Measurements from ENCODE around the gene PPBP.

PPBP gene

GRCh38 chr4:73947239-73947985, 40.6 kb downstream of the PPBP start:
- TF ChIP-seq, protein P1, sequence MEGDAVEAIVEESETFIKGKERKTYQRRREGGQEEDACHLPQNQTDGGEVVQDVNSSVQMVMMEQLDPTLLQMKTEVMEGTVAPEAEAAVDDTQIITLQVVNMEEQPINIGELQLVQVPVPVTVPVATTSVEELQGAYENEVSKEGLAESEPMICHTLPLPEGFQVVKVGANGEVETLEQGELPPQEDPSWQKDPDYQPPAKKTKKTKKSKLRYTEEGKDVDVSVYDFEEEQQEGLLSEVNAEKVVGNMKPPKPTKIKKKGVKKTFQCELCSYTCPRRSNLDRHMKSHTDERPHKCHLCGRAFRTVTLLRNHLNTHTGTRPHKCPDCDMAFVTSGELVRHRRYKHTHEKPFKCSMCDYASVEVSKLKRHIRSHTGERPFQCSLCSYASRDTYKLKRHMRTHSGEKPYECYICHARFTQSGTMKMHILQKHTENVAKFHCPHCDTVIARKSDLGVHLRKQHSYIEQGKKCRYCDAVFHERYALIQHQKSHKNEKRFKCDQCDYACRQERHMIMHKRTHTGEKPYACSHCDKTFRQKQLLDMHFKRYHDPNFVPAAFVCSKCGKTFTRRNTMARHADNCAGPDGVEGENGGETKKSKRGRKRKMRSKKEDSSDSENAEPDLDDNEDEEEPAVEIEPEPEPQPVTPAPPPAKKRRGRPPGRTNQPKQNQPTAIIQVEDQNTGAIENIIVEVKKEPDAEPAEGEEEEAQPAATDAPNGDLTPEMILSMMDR (IDR thresholded peaks at IDR 0.05; ENCODE audit: extremely low read depth, insufficient read depth, missing control alignments) = no peak
- in situ Hi-C loops (cut with MboI; ENCODE audit: low pct_unique_long_range_greater_than_20kb, low sequenced_read_pairs, unreplicated experiment) = no loop called here

DNA sequence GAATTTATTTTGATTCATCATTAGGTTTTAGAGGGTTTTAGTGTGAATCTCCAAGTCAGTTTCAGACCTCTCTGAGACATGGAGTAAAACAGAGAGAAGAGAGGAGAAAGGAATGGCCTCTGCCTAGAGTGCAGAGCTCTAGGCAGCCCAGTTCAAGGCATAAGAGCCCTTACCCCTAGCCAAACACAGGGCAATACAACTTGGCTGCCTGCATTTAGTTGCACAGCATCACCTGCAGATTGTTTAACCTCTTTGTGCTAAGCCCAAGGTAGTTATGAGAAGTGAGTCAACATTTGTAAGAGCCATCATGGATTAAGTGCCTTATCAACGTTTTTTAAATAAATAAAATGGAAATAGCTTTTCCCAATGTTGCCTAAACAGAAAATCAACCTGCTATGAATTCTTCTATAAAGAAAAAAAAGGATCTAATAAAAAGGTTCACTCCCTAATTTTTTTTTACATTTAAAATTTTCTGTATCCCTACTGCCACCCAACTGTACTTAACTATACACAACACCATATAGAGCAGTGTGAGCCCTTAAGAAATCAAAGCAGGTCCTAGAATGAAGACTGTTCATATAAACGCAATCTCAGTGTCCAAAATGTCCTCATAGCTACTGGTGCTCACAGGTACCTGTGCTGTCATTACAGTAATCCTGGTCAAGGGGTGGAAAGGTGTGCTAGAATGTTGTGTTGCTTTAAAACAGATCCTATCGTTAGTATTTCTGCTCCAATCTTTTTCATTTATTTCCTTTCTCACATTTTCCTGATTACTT, 42.1 kb downstream of the PPBP start:
- no peak for DNase-seq (ENCODE audit: low spot score)
- TF ChIP-seq, protein P1 (IDR thresholded peaks at IDR 0.05; ENCODE audit: extremely low read depth, insufficient read depth, missing control alignments) = no peak
- in situ Hi-C loops (cut with MboI; ENCODE audit: low pct_unique_long_range_greater_than_20kb, low sequenced_read_pairs, unreplicated experiment) = no loop called here

More at GRCh38 chr4:73947239-73947985, 40.6 kb downstream of the PPBP start:
- DNase-seq (ENCODE audit: low spot score) = no peak

- in situ Hi-C loops (cut with MboI; ENCODE audit: low pct_unique_long_range_greater_than_20kb, low sequenced_read_pairs, unreplicated experiment) = no loop called here
- TF ChIP-seq, protein P1 (IDR thresholded peaks at IDR 0.05; ENCODE audit: extremely low read depth, insufficient read depth, missing control alignments) = no peak
- no peak for DNase-seq (ENCODE audit: low spot score)
Measured at GRCh38 chr4:73945140-73945539, 42.9 kb downstream of the PPBP start.

- DNase-seq (ENCODE audit: low spot score) = no peak
- in situ Hi-C loops (cut with MboI; ENCODE audit: low pct_unique_long_range_greater_than_20kb, low sequenced_read_pairs, unreplicated experiment) = no loop called here
- TF ChIP-seq, protein P1 (IDR thresholded peaks at IDR 0.05; ENCODE audit: extremely low read depth, insufficient read depth, missing control alignments) = no peak
Measured at GRCh38 chr4:73944061-73944875, 43.7 kb downstream of the PPBP start.

DNA sequence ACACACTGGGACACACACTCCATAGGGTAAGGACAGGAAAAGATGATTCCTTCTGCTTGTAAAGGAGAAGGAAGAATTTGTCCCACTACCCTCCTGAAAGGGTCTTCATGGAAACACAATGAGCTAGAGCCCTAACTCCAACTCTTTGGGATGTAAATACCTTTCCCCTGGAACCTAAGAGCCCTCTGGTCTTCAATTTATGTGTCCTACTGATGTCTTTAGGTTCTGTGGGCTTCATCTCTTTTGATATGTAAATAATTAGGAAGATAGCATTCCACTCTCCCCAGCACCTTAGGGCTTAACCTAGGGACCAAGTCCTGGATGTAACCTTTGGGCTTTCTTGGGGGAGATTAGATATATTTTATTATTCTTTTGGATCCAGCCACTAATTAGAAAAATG, 44.4 kb downstream of the PPBP start:
- DNase-seq (ENCODE audit: low spot score) = no peak
- TF ChIP-seq, protein P1 (IDR thresholded peaks at IDR 0.05; ENCODE audit: extremely low read depth, insufficient read depth, missing control alignments) = no peak
- in situ Hi-C loops (cut with MboI; ENCODE audit: low pct_unique_long_range_greater_than_20kb, low sequenced_read_pairs, unreplicated experiment) = no loop called here

- TF ChIP-seq, protein P1 (IDR thresholded peaks at IDR 0.05; ENCODE audit: extremely low read depth, insufficient read depth, missing control alignments) = no peak
- no peak for DNase-seq (ENCODE audit: low spot score)
- in situ Hi-C loops (cut with MboI; ENCODE audit: low pct_unique_long_range_greater_than_20kb, low sequenced_read_pairs, unreplicated experiment) = no loop called here
Measured at GRCh38 chr4:73936969-73937368, 51.0 kb downstream of the PPBP start.
